OCI-LY1 (cell line): ENCODE data around the gene SH3BP1.
A peak's percentile ranks its signal among the peaks of the same experiment; 100 is the strongest.

Source experiments
- H2AFZ ChIP-seq: fragments of 200-600 bp; sonication (generic), shearing (Covaris generic); 2 replicates; pipeline ENCODE4 v1.6.0; 2014; ENCODE audit warnings: antibody characterized with exemption, mild to moderate bottlenecking, low read length
- H3F3A ChIP-seq: fragments of 200-600 bp; sonication (generic), shearing (Covaris generic); 2 replicates; pipeline ENCODE4 v1.6.0; 2014; ENCODE audit warnings: mild to moderate bottlenecking, antibody characterized with exemption, low read length, moderate library complexity; ENCODE audit not compliant: insufficient read depth
- H3K27ac ChIP-seq: fragments of 200-600 bp; sonication (generic); 2 replicates; pipeline ENCODE4 v1.5.1; 2014; ENCODE audit warnings: low read length, mixed run types, mild to moderate bottlenecking, low read depth; ENCODE audit not compliant: poor library complexity, severe bottlenecking
- H3K27me3 ChIP-seq: fragments of 200-600 bp; sonication (generic); 2 replicates; pipeline ENCODE4 v1.6.0; 2014; ENCODE audit warnings: antibody characterized with exemption, mild to moderate bottlenecking, low read length, moderate library complexity; ENCODE audit not compliant: insufficient read depth
- H3K36me3 ChIP-seq: fragments of 200-600 bp; sonication (generic); 2 replicates; pipeline ENCODE4 v1.6.1; 2014; ENCODE audit warnings: mild to moderate bottlenecking, antibody characterized with exemption, low read length, moderate library complexity, mixed read lengths; ENCODE audit not compliant: insufficient read depth
- H3K4me1 ChIP-seq: fragments of 200-600 bp; sonication (generic); 2 replicates; pipeline ENCODE4 v1.5.1; 2014; ENCODE audit warnings: mild to moderate bottlenecking, low read length, moderate library complexity; ENCODE audit not compliant: insufficient read depth, severe bottlenecking
- H3K4me2 ChIP-seq: fragments of 200-600 bp; sonication (generic), shearing (Covaris generic); 2 replicates; pipeline ENCODE4 v1.6.1; 2014; ENCODE audit warnings: low read length
- H3K4me3 ChIP-seq: fragments of 200-600 bp; sonication (generic); 2 replicates; pipeline ENCODE4 v1.5.1; 2014; ENCODE audit warnings: low read length, low read depth, mild to moderate bottlenecking, mixed read lengths; ENCODE audit not compliant: poor library complexity, severe bottlenecking
- H3K79me2 ChIP-seq: fragments of 200-600 bp; shearing (Covaris generic); 2 replicates; pipeline ENCODE4 v1.6.1; 2016; ENCODE audit warnings: mixed run types, low read length, mixed read lengths; ENCODE audit not compliant: insufficient read depth
- H3K9ac ChIP-seq: fragments of 200-600 bp; sonication (generic), shearing (Covaris generic); 2 replicates; pipeline ENCODE4 v1.6.1; 2014; ENCODE audit warnings: mild to moderate bottlenecking, low read length, mixed read lengths
- H3K9me2 ChIP-seq: fragments of 200-600 bp; sonication (generic), shearing (Covaris generic); 2 replicates; pipeline ENCODE4 v1.6.1; 2014; ENCODE audit warnings: low read depth, mild to moderate bottlenecking, low read length, mixed read lengths
- H3K9me3 ChIP-seq: fragments of 200-600 bp; shearing (Covaris generic); 2 replicates; pipeline ENCODE4 v1.6.1; 2014; ENCODE audit warnings: low read length, mixed read lengths
- H4K20me1 ChIP-seq: fragments of 200-600 bp; sonication (generic), shearing (Covaris generic); 2 replicates; pipeline ENCODE4 v1.6.0; 2016; ENCODE audit warnings: mild to moderate bottlenecking, low read length; ENCODE audit not compliant: insufficient read depth
- EZH2 ChIP-seq: fragments of 200-600 bp; sonication (generic), shearing (Covaris generic); IDR thresholded peaks from 2 replicates; pipeline ENCODE4 v1.8.0; 2017; ENCODE audit warnings: borderline replicate concordance, mixed run types, mild to moderate bottlenecking, antibody characterized with exemption, low read length, moderate library complexity, mixed read lengths
- TF ChIP-seq, protein P1 (sequence below): fragments of 200-600 bp; sonication (generic), shearing (Covaris generic); IDR thresholded peaks from 2 replicates; pipeline ENCODE4 v1.5.1; 2017; ENCODE audit warnings: mild to moderate bottlenecking, antibody characterized with exemption, low read length, moderate library complexity, mixed read lengths

The SH3BP1 gene

DNA sequence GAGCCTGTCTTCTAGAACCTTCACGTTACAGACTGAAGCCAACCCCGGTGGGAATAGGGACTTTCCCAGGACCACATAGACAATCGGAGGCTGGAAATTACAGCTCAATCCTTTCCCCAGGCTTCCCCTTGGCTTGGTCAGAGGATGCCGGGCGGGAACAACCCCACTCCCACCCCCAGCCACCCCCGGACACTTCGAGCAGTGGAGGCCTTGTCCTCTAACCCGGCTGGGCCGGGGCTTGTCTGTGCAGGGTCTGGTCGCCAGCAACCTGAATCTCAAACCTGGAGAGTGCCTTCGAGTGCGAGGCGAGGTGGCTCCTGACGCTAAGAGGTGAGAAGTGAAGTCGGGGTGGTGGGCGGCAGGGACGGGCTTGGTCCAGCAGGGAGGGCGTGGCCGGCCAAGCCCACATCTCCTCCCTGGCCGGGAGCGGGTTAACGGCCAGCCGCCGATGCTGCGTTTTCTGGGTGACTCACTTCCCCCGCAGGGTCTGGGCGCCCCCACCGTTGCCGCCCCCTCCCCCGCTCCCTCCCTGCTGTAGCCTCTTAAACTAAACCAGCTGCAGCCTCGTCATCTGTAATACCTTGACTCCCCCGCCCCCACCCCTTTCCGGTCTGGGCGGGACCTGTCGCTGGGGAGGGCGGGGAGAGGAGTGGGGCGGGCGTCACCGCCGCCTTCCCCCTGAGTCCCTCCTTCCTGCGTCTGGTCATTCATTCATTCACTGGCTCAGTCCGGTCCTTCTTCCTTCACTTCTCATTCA lies 37.4 kb downstream of the SH3BP1 start:
- no peaks in the 10 kb centered on the region for H3K36me3 ChIP-seq
- no peak overlapping the region for H2AFZ ChIP-seq
- H3K79me2 ChIP-seq, result no peaks in the 10 kb centered on the region
- no peaks in the 10 kb centered on the region for H3K9me3 ChIP-seq
- no peaks in the 10 kb centered on the region for H3K27me3 ChIP-seq
- H3K27ac ChIP-seq, result peak overlapping the region; percentile 92
- TF ChIP-seq, protein P1, sequence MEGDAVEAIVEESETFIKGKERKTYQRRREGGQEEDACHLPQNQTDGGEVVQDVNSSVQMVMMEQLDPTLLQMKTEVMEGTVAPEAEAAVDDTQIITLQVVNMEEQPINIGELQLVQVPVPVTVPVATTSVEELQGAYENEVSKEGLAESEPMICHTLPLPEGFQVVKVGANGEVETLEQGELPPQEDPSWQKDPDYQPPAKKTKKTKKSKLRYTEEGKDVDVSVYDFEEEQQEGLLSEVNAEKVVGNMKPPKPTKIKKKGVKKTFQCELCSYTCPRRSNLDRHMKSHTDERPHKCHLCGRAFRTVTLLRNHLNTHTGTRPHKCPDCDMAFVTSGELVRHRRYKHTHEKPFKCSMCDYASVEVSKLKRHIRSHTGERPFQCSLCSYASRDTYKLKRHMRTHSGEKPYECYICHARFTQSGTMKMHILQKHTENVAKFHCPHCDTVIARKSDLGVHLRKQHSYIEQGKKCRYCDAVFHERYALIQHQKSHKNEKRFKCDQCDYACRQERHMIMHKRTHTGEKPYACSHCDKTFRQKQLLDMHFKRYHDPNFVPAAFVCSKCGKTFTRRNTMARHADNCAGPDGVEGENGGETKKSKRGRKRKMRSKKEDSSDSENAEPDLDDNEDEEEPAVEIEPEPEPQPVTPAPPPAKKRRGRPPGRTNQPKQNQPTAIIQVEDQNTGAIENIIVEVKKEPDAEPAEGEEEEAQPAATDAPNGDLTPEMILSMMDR, result no peak
- peaks cover 36% of the 10 kb centered on the region for H3K4me1 ChIP-seq
- H3F3A ChIP-seq, result no peaks in the 10 kb centered on the region
- peak overlapping the region; percentile 92 for H3K4me2 ChIP-seq
- H3K9ac ChIP-seq, result peak overlapping the region; percentile 65
- peak overlapping the region; percentile 58 for H3K4me3 ChIP-seq
- H4K20me1 ChIP-seq, result no peaks in the 10 kb centered on the region
- no peaks in the 10 kb centered on the region for H3K9me2 ChIP-seq

DNA sequence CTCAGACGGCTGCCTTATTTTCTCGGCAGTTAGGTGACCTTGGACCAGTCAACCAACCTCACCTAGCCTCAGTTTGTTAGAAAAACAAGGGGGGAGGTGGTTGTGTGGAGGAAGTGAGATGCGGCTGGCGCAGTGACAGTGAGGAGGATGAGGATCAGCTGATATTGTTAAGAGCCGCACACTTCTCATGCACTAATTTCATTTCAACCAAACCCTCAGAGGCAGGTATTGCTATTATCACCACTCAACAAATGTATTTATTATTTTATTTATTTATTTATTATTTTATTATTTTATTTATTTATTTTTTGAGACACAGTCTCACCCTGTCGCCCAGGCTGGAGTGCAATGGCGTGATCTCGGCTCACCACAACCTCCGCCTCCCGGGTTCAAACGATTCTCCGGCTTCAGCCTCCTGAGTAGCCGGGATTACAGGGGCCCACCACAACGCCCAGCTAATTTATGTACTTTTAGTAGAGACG lies 38.1 kb downstream of the SH3BP1 start:
- H3K4me3 ChIP-seq, result peak overlapping the region; percentile 58

DNA sequence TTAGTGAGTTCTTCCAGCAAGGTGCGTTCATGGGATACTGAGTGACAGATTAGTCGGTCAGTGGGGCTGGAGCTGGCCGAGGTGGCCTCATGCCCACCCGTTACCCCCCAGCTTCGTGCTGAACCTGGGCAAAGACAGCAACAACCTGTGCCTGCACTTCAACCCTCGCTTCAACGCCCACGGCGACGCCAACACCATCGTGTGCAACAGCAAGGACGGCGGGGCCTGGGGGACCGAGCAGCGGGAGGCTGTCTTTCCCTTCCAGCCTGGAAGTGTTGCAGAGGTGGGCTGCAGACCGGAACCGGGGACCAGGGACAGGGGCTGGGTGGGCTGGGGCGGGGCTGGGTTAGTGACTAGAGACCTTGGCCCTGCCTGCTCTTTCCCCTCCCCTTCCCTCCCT lies 38.9 kb downstream of the SH3BP1 start:
- H3K4me3 ChIP-seq, result peak overlapping the region; percentile 58
- H4K20me1 ChIP-seq, result no peaks in the 10 kb centered on the region
- TF ChIP-seq EZH2, result no peak
- TF ChIP-seq, protein P1, result no peak
- H3K79me2 ChIP-seq, result no peaks in the 10 kb centered on the region
- H3K9ac ChIP-seq, result peak overlapping the region; percentile 26; the same call in 1 of the 2 replicates
- no peaks in the 10 kb centered on the region for H3K27me3 ChIP-seq
- no peaks in the 10 kb centered on the region for H3K36me3 ChIP-seq
- H3K9me3 ChIP-seq, result no peaks in the 10 kb centered on the region
- no peak overlapping the region for H2AFZ ChIP-seq
- no peaks in the 10 kb centered on the region for H3F3A ChIP-seq
- H3K4me2 ChIP-seq, result peak overlapping the region; percentile 33; the same call in 1 of the 2 replicates
- H3K9me2 ChIP-seq, result no peaks in the 10 kb centered on the region
- peaks cover 36% of the 10 kb centered on the region for H3K4me1 ChIP-seq
- H3K27ac ChIP-seq, result peak overlapping the region; percentile 92

More for the DNA sequence above, 38.1 kb downstream of the SH3BP1 start:
- Histone ChIP-seq H3F3A (no peaks in the 10 kb centered on the region), H3K36me3 (no peaks in the 10 kb centered on the region), H3K27ac (peak overlapping the region; percentile 92), H2AFZ (no peak overlapping the region), H3K27me3 (no peaks in the 10 kb centered on the region), H3K9me2 (no peaks in the 10 kb centered on the region), H3K9ac (peak overlapping the region; percentile 65; the same call in 1 of the 2 replicates), H3K9me3 (no peaks in the 10 kb centered on the region), H3K4me2 (peak overlapping the region; percentile 92), H4K20me1 (no peaks in the 10 kb centered on the region), H3K4me1 (peaks cover 36% of the 10 kb centered on the region), H3K79me2 (no peaks in the 10 kb centered on the region)
- TF ChIP-seq, protein P1, result no peak
- TF ChIP-seq EZH2, result no peak
